K562 treated with DMSO at 1 percent for 48 hours (cell line): ENCODE results near the gene FUOM. TPM values are rescaled to one million over a fixed set of nuclear protein-coding genes. Genes with fewer than 3 reads are reported as not detected.

Source experiments
- total RNA-seq: library from RNA; unstranded; fragments of 300-600 nt; gene quantifications from 2 replicates; pipeline ENCODE4 v1.2.3, GENCODE V29; 2022; ENCODE audit warnings: low replicate concordance; ENCODE audit errors: extremely low read depth

The FUOM gene, protein sequence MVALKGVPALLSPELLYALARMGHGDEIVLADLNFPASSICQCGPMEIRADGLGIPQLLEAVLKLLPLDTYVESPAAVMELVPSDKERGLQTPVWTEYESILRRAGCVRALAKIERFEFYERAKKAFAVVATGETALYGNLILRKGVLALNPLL
- total RNA-seq, result not detected in 2 replicates

GRCh38 chr10:133357285-133358161 is at the start of gene FUOM:
TSS of gene FUOM (minus strand) at chr10:133358019. CDS start at chr10:133358007, 12 bp downstream.

DNA sequence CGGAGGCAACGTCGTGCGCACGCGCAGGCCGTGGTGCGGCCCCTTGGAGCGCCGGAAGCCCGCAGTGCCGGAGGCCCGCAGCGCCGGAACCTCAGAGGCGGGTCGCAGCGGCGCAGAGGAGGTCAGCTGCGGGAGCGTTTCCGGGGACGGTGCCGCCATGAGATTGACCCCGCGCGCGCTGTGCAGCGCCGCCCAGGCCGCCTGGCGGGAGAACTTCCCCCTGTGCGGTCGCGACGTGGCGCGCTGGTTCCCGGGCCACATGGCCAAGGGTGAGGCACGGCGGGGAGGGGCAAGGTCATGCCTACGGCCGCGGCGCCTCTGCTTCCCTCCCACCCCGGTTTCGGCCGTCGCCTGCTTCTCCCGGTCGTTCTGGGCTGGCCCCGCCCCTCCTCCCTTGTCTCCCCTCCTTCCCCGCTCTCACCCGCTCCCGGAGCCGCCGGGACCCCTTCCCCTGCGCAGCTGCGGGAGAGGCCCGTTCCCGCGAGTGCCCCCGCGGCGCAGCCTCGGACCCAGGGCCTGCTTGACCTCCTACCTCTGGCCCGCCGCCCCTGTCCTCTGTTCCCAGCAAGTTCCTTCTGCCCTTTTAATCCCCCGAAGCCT is 36.3 kb upstream of the FUOM start, which contains the start of gene MTG1:
TSS of gene MTG1 (plus strand) at position 94 of the 600 bp plus-strand sequence. CDS start at position 158, 64 bp downstream.

DNA sequence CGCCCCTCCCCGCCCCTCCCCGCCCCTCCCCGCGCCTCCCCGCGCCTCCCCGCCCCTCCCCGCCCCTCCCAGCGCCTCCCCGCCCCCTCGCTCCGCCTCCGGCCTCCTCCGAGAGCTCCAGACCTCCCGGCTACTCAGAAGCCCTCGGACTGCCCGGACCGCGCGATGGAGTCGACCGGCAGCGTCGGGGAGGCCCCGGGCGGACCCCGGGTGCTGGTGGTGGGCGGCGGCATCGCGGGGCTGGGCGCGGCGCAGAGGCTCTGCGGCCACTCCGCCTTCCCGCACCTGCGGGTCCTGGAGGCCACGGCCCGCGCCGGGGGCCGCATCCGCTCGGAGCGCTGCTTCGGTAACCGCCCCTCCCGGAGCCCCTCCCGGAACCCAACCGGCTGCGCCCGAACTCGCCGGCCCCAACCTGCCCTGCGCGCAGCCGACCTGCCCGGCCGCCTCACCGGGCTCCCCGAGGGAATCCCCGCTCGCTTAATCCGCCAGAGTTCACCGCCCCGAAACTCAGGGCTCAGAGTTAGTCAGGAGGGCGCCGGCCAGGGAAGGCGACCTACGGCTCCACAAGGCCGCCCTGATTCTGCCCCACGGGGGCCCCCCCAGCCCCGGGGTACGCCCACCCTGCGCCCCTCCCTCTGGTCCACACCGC is 21.5 kb upstream of the FUOM start, which contains the start of gene PAOX:
TSS of gene PAOX (plus strand) at position 111 of the 649 bp plus-strand sequence. CDS start at position 166, 55 bp downstream.

GRCh38 chr10:133373174-133374090 is 15.6 kb upstream of the FUOM start, which contains the start of gene ECHS1:
TSS of gene ECHS1 (minus strand) at chr10:133373354. CDS start at chr10:133373333, 21 bp downstream.

DNA sequence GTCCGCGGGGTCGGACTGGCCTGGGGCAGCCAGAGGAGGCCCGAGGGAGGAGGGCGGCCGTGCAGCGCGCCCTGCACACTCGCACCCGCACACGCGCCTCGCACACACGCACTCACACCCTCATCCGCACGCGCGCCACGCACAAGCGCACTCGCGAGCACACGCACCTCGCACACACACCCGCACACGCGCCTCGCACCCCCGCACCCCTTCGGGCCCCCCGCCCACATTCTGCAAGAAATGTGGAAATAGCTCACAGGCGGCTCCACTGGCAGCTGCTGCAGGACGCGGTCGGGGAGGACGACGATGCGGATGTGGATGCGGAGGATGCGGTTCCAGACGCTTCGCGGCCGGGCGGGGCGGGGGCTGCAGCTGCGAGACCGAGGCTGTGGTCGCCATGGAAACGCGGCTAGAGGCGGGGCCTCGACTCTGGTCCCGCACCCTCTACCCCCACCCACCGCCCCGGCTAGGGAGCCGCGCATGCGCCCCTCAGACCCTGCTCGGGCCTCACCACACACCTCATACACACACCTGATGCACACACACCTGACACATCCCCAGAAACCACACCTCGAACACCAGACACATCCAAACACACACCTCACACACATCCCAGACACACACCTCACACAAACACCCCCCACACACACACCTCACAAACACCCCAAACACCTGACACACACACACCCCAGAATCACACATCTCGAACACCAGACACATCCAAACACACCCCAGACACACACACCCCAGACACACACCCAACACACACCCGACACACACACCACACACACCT is 21.0 kb downstream of the FUOM start, which contains the start of gene CALY:
TSS of gene CALY (minus strand) at position 320 of the 793 bp plus-strand sequence. CDS start 7,907 bp downstream, outside the sequence.

GRCh38 chr10:133308421-133309099 is 49.3 kb downstream of the FUOM start, which contains the start of the genes TUBGCP2 and ZNF511:
TSS of gene TUBGCP2 (minus strand) at chr10:133308872. CDS start at chr10:133302941, 5,931 bp downstream.
TSS of gene ZNF511 (plus strand) at chr10:133308914. CDS start at chr10:133308944, 30 bp downstream.

Other genes with a start within 250 kb of the FUOM start
- not detected in 2 replicates for gene KNDC1, start 197.8 kb downstream of the FUOM start, total RNA-seq
- not detected in 2 replicates for gene UTF1, start 127.8 kb downstream of the FUOM start, total RNA-seq
- gene VENTX, start 120.2 kb downstream of the FUOM start, total RNA-seq, result not detected in 2 replicates
- gene ADAM8, start 81.2 kb downstream of the FUOM start, total RNA-seq, result not detected in 2 replicates
- gene TUBGCP2, start 49.1 kb downstream of the FUOM start, total RNA-seq, result not detected in 2 replicates
- not detected in 2 replicates for gene ZNF511, start 49.1 kb downstream of the FUOM start, total RNA-seq
- not detected in 2 replicates for gene CALY, start 21.1 kb downstream of the FUOM start, total RNA-seq
- gene PRAP1, start 10.6 kb downstream of the FUOM start, total RNA-seq, result not detected in 2 replicates
- gene ECHS1, start 15.3 kb upstream of the FUOM start, total RNA-seq, result not detected in 2 replicates
- gene PAOX, start 21.2 kb upstream of the FUOM start, total RNA-seq, result not detected in 2 replicates
- gene MTG1, start 36.1 kb upstream of the FUOM start, total RNA-seq, result not detected in 2 replicates
- gene SPRN, start 66.6 kb upstream of the FUOM start, total RNA-seq, result not detected in 2 replicates
- gene SCART1, start 95.9 kb upstream of the FUOM start, total RNA-seq, result not detected in 2 replicates
- not detected in 2 replicates for gene CYP2E1, start 169.3 kb upstream of the FUOM start, total RNA-seq
- gene SYCE1, start 207.6 kb upstream of the FUOM start, total RNA-seq, result not detected in 2 replicates